Right atrium auricular region (tissue), 2 donors: Measurements from ENCODE around the gene CXCL3. TPM values are rescaled to one million over a fixed set of nuclear protein-coding genes. Genes with fewer than 3 reads are reported as not detected.

Experiments
- DNase-seq: peaks from one replicate; pipeline ENCODE4 v3.0.0-alpha.2; 2019; ENCODE audit warnings: low spot score
- H3K27ac ChIP-seq, 2 donors: fragments of 200-600 bp; sonication (generic); 1 replicate in 1 of 2; 2 replicates in 1 of 2; pipeline ENCODE4 v1.5.1; 2016 to 2019
- H3K27me3 ChIP-seq, 2 donors: fragments of 200-600 bp; sonication (generic); one replicate each; pipeline versions ENCODE4 v1.5.1 to v1.6.0; 2017 to 2019
- H3K36me3 ChIP-seq: fragments of 200-600 bp; sonication (generic); one replicate; pipeline ENCODE4 v1.5.1; 2016
- H3K4me1 ChIP-seq, 2 donors: fragments of 200-600 bp; sonication (generic); one replicate each; pipeline versions ENCODE4 v1.5.1 to v1.6.0; 2017 to 2019
- H3K4me3 ChIP-seq, 2 donors: fragments of 200-600 bp; sonication (generic); 1 replicate in 1 of 2; 2 replicates in 1 of 2; pipeline ENCODE4 v1.5.1; 2017 to 2019; ENCODE audit warnings: mild to moderate bottlenecking in 1 of 2, moderate library complexity in 1 of 2
- H3K9me3 ChIP-seq, 2 donors: fragments of 200-600 bp; sonication (generic); one replicate each; pipeline ENCODE4 v1.5.1; 2019
- total RNA-seq, 2 donors: library from RNA; depleted of rRNA; stranded (reverse); fragments of >200 nt; gene quantifications; one replicate each; pipeline ENCODE4 v1.1.0, GENCODE V29; 2016
- TF ChIP-seq, protein P1 (sequence below), 2 donors: fragments of 200-600 bp; sonication (generic); IDR thresholded peaks; one replicate each; pipeline ENCODE4 v1.5.1; 2019; ENCODE audit warnings: antibody characterized with exemption in 2 of 2

The CXCL3 gene
- total RNA-seq, 2 donors from 2014 or later = 0.63 TPM; not detected in 1

DNA sequence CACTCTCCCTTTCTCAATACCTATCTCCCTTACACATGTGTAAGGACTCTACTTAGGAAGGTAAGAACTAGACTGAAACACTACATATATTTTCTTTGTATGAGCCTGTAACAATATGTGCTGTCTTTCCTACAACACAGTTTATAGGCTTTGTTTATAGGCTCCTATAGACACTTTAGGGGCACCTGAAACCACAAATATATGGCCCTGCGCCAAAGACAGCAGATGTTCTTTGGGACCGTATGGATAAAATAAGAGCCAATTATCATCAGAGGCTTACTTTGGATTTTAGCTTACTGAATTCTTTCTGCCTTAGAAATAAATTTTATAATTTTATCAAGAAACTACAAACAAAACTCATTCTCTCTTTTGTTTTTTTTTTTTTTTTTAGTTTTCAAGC lies 16.6 kb upstream of the CXCL3 start:
- no peak for DNase-seq
- Histone ChIP-seq H3K36me3 (no peaks in the 10 kb centered on the region), H3K4me3 (no peak overlapping the region), H3K4me1 (no peaks in the 10 kb centered on the region), H3K27ac (no peak overlapping the region), H3K27me3 (no peaks in the 10 kb centered on the region), H3K9me3 (peaks cover 0 to 9% of the 10 kb centered on the region in 2 donors)
- TF ChIP-seq, protein P1, sequence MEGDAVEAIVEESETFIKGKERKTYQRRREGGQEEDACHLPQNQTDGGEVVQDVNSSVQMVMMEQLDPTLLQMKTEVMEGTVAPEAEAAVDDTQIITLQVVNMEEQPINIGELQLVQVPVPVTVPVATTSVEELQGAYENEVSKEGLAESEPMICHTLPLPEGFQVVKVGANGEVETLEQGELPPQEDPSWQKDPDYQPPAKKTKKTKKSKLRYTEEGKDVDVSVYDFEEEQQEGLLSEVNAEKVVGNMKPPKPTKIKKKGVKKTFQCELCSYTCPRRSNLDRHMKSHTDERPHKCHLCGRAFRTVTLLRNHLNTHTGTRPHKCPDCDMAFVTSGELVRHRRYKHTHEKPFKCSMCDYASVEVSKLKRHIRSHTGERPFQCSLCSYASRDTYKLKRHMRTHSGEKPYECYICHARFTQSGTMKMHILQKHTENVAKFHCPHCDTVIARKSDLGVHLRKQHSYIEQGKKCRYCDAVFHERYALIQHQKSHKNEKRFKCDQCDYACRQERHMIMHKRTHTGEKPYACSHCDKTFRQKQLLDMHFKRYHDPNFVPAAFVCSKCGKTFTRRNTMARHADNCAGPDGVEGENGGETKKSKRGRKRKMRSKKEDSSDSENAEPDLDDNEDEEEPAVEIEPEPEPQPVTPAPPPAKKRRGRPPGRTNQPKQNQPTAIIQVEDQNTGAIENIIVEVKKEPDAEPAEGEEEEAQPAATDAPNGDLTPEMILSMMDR (IDR thresholded peaks at IDR 0.05) = no peak

DNA sequence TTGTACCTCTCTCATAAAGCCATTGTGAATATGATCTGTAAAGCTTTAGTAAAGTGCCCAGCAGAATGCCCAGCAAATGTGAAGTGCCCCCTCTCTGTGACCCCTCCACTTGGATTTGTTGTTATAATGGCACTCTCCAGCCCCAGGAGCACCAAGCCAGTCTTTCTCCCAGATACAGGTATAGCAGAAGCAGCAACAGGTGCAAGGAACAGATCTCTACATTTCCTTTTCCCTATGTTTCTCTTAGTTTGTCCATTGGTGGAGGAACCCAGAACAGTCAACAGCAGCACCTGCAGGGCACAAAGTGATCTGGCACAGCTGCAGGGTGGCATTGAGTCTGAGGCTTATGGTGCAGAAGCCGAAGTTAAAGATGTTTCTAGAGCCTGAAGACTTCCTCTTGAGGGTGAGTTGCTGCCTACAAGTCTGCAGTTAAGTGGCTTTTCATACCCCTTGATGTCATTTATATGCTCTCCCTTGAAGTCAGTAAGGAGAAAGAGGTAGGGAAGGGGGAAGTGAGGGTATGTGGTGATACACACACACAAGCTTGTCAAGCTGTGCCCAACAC lies 16.1 kb upstream of the CXCL3 start:
- Histone ChIP-seq H3K4me1 (no peaks in the 10 kb centered on the region), H3K36me3 (no peaks in the 10 kb centered on the region), H3K27ac (no peak overlapping the region), H3K27me3 (no peaks in the 10 kb centered on the region), H3K9me3 (peaks cover 0 to 9% of the 10 kb centered on the region in 2 donors), H3K4me3 (no peak overlapping the region)
- TF ChIP-seq, protein P1 (IDR thresholded peaks at IDR 0.05) = no peak
- no peak for DNase-seq

DNA sequence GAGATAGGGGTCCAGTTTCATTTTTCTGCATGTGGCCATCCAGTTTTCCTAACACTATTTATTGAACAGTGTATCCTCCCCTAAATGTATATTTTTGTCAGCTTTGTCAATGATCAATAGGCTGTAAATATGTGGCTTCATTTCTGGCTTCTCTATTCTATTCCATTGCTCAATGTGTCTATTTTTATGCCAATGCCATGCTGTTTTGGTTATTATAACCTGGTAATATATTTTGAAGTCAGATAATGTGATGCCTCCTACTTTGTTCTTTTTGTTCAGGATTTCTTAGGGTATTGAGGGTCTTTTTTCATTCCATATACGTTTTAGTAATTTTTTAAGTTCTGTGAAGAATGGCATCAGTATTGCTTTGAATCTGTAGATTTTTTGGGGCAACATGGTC lies 8.7 kb upstream of the CXCL3 start:
- DNase-seq = no peak
- TF ChIP-seq, protein P1 (IDR thresholded peaks at IDR 0.05) = no peak
- Histone ChIP-seq H3K4me1 (no peaks in the 10 kb centered on the region), H3K9me3 (peaks cover 0 to 27% of the 10 kb centered on the region in 2 donors), H3K27me3 (no peaks in the 10 kb centered on the region), H3K27ac (no peak overlapping the region), H3K36me3 (no peaks in the 10 kb centered on the region), H3K4me3 (no peak overlapping the region)

DNA sequence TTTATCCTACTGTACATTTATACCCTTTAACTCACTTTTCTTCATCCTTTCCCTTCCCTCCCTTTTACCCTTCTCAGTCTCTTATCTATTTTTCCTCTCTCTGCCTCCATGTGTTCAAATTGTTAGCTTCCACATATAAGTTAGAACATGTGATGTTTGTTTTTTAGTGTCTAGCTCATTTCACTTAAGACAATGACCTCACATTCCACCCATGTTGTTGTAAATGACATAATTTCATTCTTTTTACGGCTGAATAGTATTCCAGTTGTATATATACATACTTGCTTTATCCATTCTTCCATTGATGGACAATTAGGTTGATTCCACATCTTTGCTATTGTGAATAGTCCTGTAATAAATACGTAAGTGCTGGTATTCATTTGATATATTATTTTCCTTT lies 7.3 kb upstream of the CXCL3 start:
- H3K9me3 ChIP-seq = peaks cover 0 to 18% of the 10 kb centered on the region in 2 donors
- DNase-seq = no peak
- TF ChIP-seq, protein P1 (IDR thresholded peaks at IDR 0.05) = no peak
- no peak overlapping the region for H3K4me3 ChIP-seq
- H3K36me3 ChIP-seq = no peaks in the 10 kb centered on the region
- H3K27ac ChIP-seq = no peak overlapping the region
- no peaks in the 10 kb centered on the region for H3K27me3 ChIP-seq
- no peaks in the 10 kb centered on the region for H3K4me1 ChIP-seq

DNA sequence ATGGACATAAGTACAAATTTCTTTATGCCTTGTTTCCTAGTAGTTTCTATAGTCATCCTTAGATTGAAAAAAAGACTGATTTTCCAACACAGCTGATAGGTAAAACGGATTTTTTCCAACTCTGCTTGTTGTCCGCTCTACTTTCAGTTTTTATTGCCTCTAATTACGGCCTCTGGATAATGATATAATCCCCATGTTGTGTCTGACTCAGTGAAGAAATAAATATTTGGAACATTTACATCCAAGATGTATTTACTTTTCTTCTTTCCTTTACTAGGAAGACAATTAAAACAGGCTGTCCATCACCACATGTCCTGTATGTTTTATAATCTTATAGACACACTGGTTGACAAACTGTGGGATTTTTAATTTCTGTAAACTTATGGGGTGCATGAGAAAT lies 6.8 kb upstream of the CXCL3 start:
- H3K27ac ChIP-seq = no peak overlapping the region
- peaks cover 0 to 18% of the 10 kb centered on the region in 2 donors for H3K9me3 ChIP-seq
- TF ChIP-seq, protein P1 (IDR thresholded peaks at IDR 0.05) = no peak
- H3K36me3 ChIP-seq = no peaks in the 10 kb centered on the region
- DNase-seq = no peak
- H3K4me3 ChIP-seq = no peak overlapping the region
- no peaks in the 10 kb centered on the region for H3K4me1 ChIP-seq
- no peaks in the 10 kb centered on the region for H3K27me3 ChIP-seq

DNA sequence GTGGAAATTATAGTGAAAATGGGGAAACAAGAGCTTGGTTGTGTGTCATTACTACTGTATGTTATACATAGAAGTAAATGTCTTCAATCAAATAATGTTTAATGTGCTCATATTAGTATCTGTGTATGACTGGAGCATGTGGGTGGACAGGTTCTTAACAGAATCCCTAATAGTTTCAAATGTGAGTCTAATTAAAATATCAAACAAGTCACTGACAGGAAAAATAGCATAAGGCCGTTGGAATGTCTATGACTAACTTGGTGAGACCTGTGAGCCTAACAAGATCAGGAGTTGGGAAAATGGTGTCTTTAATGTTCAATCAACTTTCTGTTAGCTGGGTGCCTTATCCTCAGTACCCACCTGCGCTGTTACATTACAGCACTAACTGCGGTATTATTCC lies 6.2 kb upstream of the CXCL3 start:
- Histone ChIP-seq H3K4me3 (no peak overlapping the region), H3K27ac (no peak overlapping the region), H3K4me1 (no peaks in the 10 kb centered on the region), H3K36me3 (no peaks in the 10 kb centered on the region), H3K27me3 (no peaks in the 10 kb centered on the region), H3K9me3 (peaks cover 0 to 18% of the 10 kb centered on the region in 2 donors)
- no peak for DNase-seq
- TF ChIP-seq, protein P1 (IDR thresholded peaks at IDR 0.05) = no peak
